Retinal pigment epithelial cell (primary cell): ENCODE data around the gene CCNK.

Source experiments
- DNase-seq: peaks from one replicate; pipeline ENCODE4 v3.0.0-alpha.2; 2010; ENCODE audit warnings: low read depth
- H3K4me3 ChIP-seq: 2 replicates; pipeline ENCODE4 v1.5.1; 2011; ENCODE audit warnings: mild to moderate bottlenecking, low read length, control low read depth, moderate library complexity
- CTCF ChIP-seq: conservative IDR thresholded peaks from 2 replicates; pipeline ENCODE4 v1.5.1; 2011; ENCODE audit warnings: low read depth, low read length, control low read depth, inconsistent platforms

CCNK gene

GRCh38 chr14:99522934-99523703 is 41.9 kb downstream of the CCNK start:
- no peak for TF ChIP-seq CTCF
- no peak overlapping the region for H3K4me3 ChIP-seq
- DNase-seq = no peak

GRCh38 chr14:99523704-99524055 is 42.5 kb downstream of the CCNK start:
- no peak for TF ChIP-seq CTCF
- H3K4me3 ChIP-seq = no peak overlapping the region
- no peak for DNase-seq

DNA sequence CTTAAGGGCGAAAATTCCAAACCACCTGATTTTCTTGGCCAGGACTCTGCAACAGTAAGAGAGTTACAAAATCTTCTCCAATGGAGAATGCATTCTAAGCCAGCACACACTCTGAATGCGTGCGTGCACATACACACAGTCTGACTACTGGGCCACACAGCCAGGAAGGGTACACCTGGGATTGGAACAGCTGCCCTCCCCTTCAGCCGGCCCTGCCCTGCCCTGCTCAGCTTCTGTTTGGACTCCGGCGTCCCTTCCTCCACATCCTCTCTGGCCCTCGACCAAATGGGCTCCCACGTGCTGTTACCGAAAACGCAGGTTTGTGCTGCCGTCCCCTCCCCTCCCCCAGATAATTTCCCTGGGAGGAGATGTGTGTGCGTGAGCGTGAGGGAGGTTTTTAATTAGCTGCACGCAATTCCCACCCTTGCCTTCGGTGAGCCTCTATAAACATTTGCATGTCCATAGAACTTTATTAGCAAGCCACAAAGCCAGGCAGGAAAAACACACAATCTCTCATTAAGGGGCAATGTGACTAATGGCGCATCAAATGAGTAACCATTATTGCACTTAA is 43.0 kb downstream of the CCNK start:
- TF ChIP-seq CTCF = no peak
- no peak overlapping the region for H3K4me3 ChIP-seq
- no peak for DNase-seq

GRCh38 chr14:99524804-99525698 is 43.8 kb downstream of the CCNK start:
- peak; percentile 43 for TF ChIP-seq CTCF
- no peak for DNase-seq

DNA sequence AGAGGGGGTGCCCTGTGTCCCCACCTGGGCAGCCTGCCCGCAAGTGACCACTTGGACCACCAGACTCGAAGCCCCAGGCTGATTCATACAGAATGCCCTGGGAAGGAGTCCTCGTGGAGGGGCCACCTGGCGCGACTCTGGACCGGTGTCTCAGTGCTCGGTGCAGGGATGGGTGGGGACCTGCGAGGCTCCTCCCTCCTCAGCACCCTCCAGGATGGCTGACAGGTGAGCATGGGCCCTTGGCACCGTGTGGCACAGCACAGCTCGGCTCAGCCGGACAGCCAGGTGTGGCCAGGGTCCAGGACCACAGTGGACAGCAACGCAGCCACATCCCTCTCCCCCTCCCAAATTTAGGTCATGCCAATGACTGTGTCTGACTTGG is 44.5 kb downstream of the CCNK start:
- H3K4me3 ChIP-seq = no peak overlapping the region
- no peak for DNase-seq
- no peak for TF ChIP-seq CTCF

More at GRCh38 chr14:99524804-99525698, 43.8 kb downstream of the CCNK start:
- no peak overlapping the region for H3K4me3 ChIP-seq

DNA sequence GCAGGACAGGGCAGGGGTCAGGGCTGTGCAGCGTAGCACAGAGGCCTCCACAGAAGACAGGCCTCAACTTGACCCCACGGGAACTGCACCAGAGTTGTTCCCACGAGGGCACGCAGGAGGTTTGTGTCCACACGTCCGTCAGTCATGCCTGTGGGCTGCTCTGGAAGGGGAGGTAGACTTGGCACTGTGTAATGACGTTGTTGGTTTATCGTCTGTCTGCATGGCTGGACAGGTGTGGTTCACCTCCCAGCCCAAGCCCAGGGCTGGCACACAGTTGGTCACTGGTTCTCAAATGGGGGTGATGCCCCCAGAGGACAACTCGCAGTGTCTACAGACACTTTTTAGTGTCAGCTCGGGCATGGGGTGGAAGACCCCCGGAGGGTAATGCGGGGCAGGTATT is 45.8 kb downstream of the CCNK start:
- TF ChIP-seq CTCF = no peak
- no peak overlapping the region for H3K4me3 ChIP-seq
- no peak for DNase-seq
